Neural cell (in vitro differentiated cells): ENCODE measurements around the gene M1AP. TPM values are rescaled to one million over a fixed set of nuclear protein-coding genes. Genes with fewer than 3 reads are reported as not detected.

Experiments
- H2AFZ ChIP-seq: fragments of 200-600, 300-800 bp; sonication (generic), shearing (Covaris generic); 2 replicates; pipeline ENCODE4 v1.6.0; 2014; ENCODE audit warnings: low read depth, mild to moderate bottlenecking, antibody characterized with exemption, low read length, moderate library complexity
- H3F3A ChIP-seq: fragments of 200-600 bp; shearing (Covaris generic); 2 replicates; pipeline ENCODE4 v1.6.1; 2016; ENCODE audit warnings: mild to moderate bottlenecking, moderate library complexity, mixed read lengths, antibody characterized with exemption, low read length; ENCODE audit not compliant: insufficient read depth, poor library complexity, severe bottlenecking
- H3K27ac ChIP-seq: fragments of 200-600, 300-800 bp; sonication (generic), shearing (Covaris generic); 2 replicates; pipeline ENCODE4 v1.5.1; 2014; ENCODE audit warnings: mild to moderate bottlenecking, low read length, moderate library complexity
- H3K27me3 ChIP-seq: fragments of 300-800, 200-600 bp; sonication (generic), shearing (Covaris generic); 2 replicates; pipeline ENCODE4 v1.6.0; 2014; ENCODE audit warnings: mild to moderate bottlenecking, low read depth, low read length, moderate library complexity; ENCODE audit not compliant: insufficient read depth
- H3K36me3 ChIP-seq: fragments of 300-800, 200-600 bp; sonication (generic), shearing (Covaris generic); 2 replicates; pipeline ENCODE4 v1.5.1; 2014; ENCODE audit warnings: mild to moderate bottlenecking, antibody characterized with exemption, low read length, moderate library complexity; ENCODE audit not compliant: insufficient read depth
- H3K4me2 ChIP-seq: fragments of 300-800, 200-600 bp; sonication (generic), shearing (Covaris generic); 2 replicates; pipeline ENCODE4 v1.6.0; 2014; ENCODE audit warnings: mild to moderate bottlenecking, low read length
- H3K4me3 ChIP-seq: fragments of 300-800, 200-600 bp; sonication (generic), shearing (Covaris generic); 2 replicates; pipeline ENCODE4 v1.5.1; 2014; ENCODE audit warnings: mild to moderate bottlenecking, low read length, moderate library complexity
- H3K79me2 ChIP-seq: fragments of 200-600 bp; shearing (Covaris generic); replicated peaks from 2 replicates; pipeline ENCODE4 v1.6.0; 2014; ENCODE audit warnings: mild to moderate bottlenecking, low read length, moderate library complexity; ENCODE audit not compliant: insufficient read depth
- H3K9ac ChIP-seq: fragments of 300-800, 200-600 bp; sonication (generic), shearing (Covaris generic); 2 replicates; pipeline ENCODE4 v1.6.1; 2016; ENCODE audit warnings: mild to moderate bottlenecking, low read length, mixed read lengths
- H3K9me2 ChIP-seq: fragments of 200-600 bp; shearing (Covaris generic); 2 replicates; pipeline ENCODE4 v1.6.1; 2016; ENCODE audit warnings: mild to moderate bottlenecking, low read length, mixed read lengths; ENCODE audit not compliant: insufficient read depth
- H3K9me3 ChIP-seq: fragments of 200-600, 300-800 bp; sonication (generic), shearing (Covaris generic); 2 replicates; pipeline ENCODE4 v1.6.1; 2016; ENCODE audit warnings: mild to moderate bottlenecking, mixed run types, low read length, moderate library complexity, mixed read lengths
- H4K20me1 ChIP-seq: fragments of 200-600 bp; shearing (Covaris generic); 2 replicates; pipeline ENCODE4 v1.6.1; 2016; ENCODE audit warnings: mild to moderate bottlenecking, mixed run types; ENCODE audit not compliant: insufficient read depth
- EP300 ChIP-seq: fragments of 450-650 bp; conservative IDR thresholded peaks from 2 replicates; pipeline ENCODE4 v1.6.1; 2014; ENCODE audit warnings: antibody characterized with exemption, mild to moderate bottlenecking, moderate library complexity; ENCODE audit not compliant: poor library complexity, severe bottlenecking
- EZH2 ChIP-seq: fragments of 200-600, 300-800 bp; shearing (Covaris generic), sonication (generic); IDR thresholded peaks from 2 replicates; pipeline ENCODE4 v1.6.1; 2014; ENCODE audit warnings: antibody characterized with exemption, low read length, borderline replicate concordance, mild to moderate bottlenecking; ENCODE audit not compliant: insufficient read depth, poor library complexity, severe bottlenecking
- MXI1 ChIP-seq: fragments of 450-650 bp; conservative IDR thresholded peaks from 2 replicates; pipeline ENCODE4 v1.6.1; 2014; ENCODE audit warnings: antibody characterized with exemption, mild to moderate bottlenecking; ENCODE audit not compliant: poor library complexity, severe bottlenecking
- POLR2AphosphoS5 ChIP-seq: IDR thresholded peaks from 2 replicates; pipeline ENCODE4 v1.6.1; 2012
- RAD21 ChIP-seq: fragments of 450-650 bp; conservative IDR thresholded peaks from 2 replicates; pipeline ENCODE4 v1.6.1; 2014; ENCODE audit warnings: antibody characterized with exemption, mild to moderate bottlenecking, moderate library complexity
- REST ChIP-seq: IDR thresholded peaks from 2 replicates; pipeline ENCODE4 v1.6.1; 2012; ENCODE audit warnings: borderline replicate concordance
- SMC3 ChIP-seq: fragments of 450-650 bp; conservative IDR thresholded peaks from 2 replicates; pipeline ENCODE4 v1.6.1; 2014; ENCODE audit warnings: antibody characterized with exemption, mild to moderate bottlenecking, moderate library complexity; ENCODE audit not compliant: poor library complexity
- TAF1 ChIP-seq: IDR thresholded peaks from 2 replicates; pipeline ENCODE4 v1.6.1; 2012; ENCODE audit warnings: low read depth
- polyA plus RNA-seq: library from polyadenylated mRNA; depleted of rRNA; stranded (reverse); fragments of >200 nt; gene quantifications from 2 replicates; pipeline ENCODE4 v1.2.3, GENCODE V29; 2014
- TF ChIP-seq, protein P1 (sequence below): fragments of 450-650 bp; IDR thresholded peaks from 2 replicates; pipeline ENCODE4 v1.5.1; 2014; ENCODE audit warnings: antibody characterized with exemption, mild to moderate bottlenecking, moderate library complexity; ENCODE audit not compliant: poor library complexity, severe bottlenecking

Gene M1AP
- polyA plus RNA-seq, 1 donor from 2014 or later, result not detected

- no peak overlapping the region for H2AFZ ChIP-seq
- no peak overlapping the region for H3K4me3 ChIP-seq
- no peaks in the 10 kb centered on the region for H3K36me3 ChIP-seq
- H3K9me2 ChIP-seq, result no peaks in the 10 kb centered on the region
- H3F3A ChIP-seq, result no peaks in the 10 kb centered on the region
- no peak overlapping the region for H3K9ac ChIP-seq
- H3K79me2 ChIP-seq, result no peaks in the 10 kb centered on the region
- no peak overlapping the region for H3K27ac ChIP-seq
- TF ChIP-seq MXI1 (no peak), SMC3 (no peak), REST (no peak), EP300 (no peak), POLR2AphosphoS5 (no peak)
- TF ChIP-seq, protein P1, sequence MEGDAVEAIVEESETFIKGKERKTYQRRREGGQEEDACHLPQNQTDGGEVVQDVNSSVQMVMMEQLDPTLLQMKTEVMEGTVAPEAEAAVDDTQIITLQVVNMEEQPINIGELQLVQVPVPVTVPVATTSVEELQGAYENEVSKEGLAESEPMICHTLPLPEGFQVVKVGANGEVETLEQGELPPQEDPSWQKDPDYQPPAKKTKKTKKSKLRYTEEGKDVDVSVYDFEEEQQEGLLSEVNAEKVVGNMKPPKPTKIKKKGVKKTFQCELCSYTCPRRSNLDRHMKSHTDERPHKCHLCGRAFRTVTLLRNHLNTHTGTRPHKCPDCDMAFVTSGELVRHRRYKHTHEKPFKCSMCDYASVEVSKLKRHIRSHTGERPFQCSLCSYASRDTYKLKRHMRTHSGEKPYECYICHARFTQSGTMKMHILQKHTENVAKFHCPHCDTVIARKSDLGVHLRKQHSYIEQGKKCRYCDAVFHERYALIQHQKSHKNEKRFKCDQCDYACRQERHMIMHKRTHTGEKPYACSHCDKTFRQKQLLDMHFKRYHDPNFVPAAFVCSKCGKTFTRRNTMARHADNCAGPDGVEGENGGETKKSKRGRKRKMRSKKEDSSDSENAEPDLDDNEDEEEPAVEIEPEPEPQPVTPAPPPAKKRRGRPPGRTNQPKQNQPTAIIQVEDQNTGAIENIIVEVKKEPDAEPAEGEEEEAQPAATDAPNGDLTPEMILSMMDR, result no peak
- no peaks in the 10 kb centered on the region for H3K27me3 ChIP-seq
- no peaks in the 10 kb centered on the region for H3K9me3 ChIP-seq
- H3K4me2 ChIP-seq, result no peak overlapping the region
- H4K20me1 ChIP-seq, result no peaks in the 10 kb centered on the region
Observed at GRCh38 chr2:74571058-74571457, 77.1 kb downstream of the M1AP start.

DNA sequence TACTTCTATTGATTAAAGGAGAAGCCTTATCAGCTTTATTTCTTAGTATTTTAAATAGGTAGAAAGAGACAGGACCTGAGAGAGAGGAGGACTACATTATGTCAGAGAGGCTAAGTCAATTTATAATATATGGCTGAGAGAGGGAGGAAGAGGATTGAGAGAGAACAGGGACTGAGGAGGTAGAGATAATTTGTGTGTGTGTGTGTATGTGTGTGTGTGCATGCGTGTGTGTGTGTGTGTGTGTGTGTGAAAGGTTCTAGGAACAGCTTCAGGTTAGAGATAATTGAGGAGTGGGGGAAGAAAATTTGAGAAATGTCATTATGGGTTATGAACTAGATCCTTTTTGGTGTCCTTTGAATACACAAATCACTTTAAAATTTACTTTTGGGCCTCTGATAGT is 78.4 kb downstream of the M1AP start:
- Histone ChIP-seq H3K79me2 (no peaks in the 10 kb centered on the region), H2AFZ (no peak overlapping the region), H3K9ac (no peak overlapping the region), H3F3A (no peaks in the 10 kb centered on the region), H3K27me3 (no peaks in the 10 kb centered on the region), H3K36me3 (no peaks in the 10 kb centered on the region), H3K27ac (no peak overlapping the region), H3K4me3 (no peak overlapping the region), H3K4me2 (no peak overlapping the region), H3K9me2 (no peaks in the 10 kb centered on the region), H3K9me3 (no peaks in the 10 kb centered on the region), H4K20me1 (no peaks in the 10 kb centered on the region)
- TF ChIP-seq SMC3, result no peak
- TF ChIP-seq REST, result no peak
- TF ChIP-seq, protein P1, result no peak
- TF ChIP-seq MXI1, result no peak
- TF ChIP-seq POLR2AphosphoS5, result no peak
- TF ChIP-seq EZH2, result no peak
- TF ChIP-seq TAF1, result no peak
- TF ChIP-seq RAD21, result no peak
- TF ChIP-seq EP300, result no peak
